PC-9 (cell line): ENCODE measurements around the gene TMEM147. TPM values are rescaled to one million over a fixed set of nuclear protein-coding genes. Genes with fewer than 3 reads are reported as not detected.

ENCODE experiments used
- BruUV-seq: library from RNA; stranded (reverse); fragments of 400-500 nt; replicated peaks from 2 replicates; lab custom pipeline; 2021; lab: Mats Ljungman, UMichigan
- CTCF ChIA-PET: fragments of 300-600 bp; sonication (Branson Sonifier 250); formaldehyde crosslinking; loops from one replicate; lab custom pipeline; 2022; ENCODE audit warnings: antibody characterized with exemption; lab: Charles Lee
- POLR2A ChIA-PET: fragments of 300-600 bp; sonication (Branson Sonifier 250); formaldehyde crosslinking; loops from one replicate; lab custom pipeline; 2022; ENCODE audit warnings: antibody characterized with exemption; ENCODE audit not compliant: unreplicated experiment; lab: Charles Lee
- DNase-seq, 2 experiments: peaks; one replicate each; pipeline versions ENCODE4 v3.0.0 to v3.0.0-alpha.2; 2015 to 2022; ENCODE audit warnings: mixed read lengths in 1 of 2
- H2AFZ ChIP-seq: fragments of 200-600 bp; sonication (generic); 2 replicates; pipeline ENCODE4 v1.8.1; 2017; ENCODE audit warnings: antibody characterized with exemption
- H3F3A ChIP-seq: fragments of 200-600 bp; sonication (generic); 2 replicates; pipeline ENCODE4 v1.8.1; 2017; ENCODE audit warnings: antibody characterized with exemption, mild to moderate bottlenecking, low read depth; ENCODE audit not compliant: insufficient read depth
- H3K27ac ChIP-seq: fragments of 200-600 bp; sonication (generic); 2 replicates; pipeline ENCODE4 v1.6.1; 2016; ENCODE audit warnings: mixed run types
- H3K27me3 ChIP-seq: fragments of 200-600 bp; sonication (generic); 2 replicates; pipeline ENCODE4 v1.6.1; 2016; ENCODE audit warnings: low read depth, mixed run types; ENCODE audit not compliant: insufficient read depth
- H3K36me3 ChIP-seq: fragments of 200-600 bp; sonication (generic); 2 replicates; pipeline ENCODE4 v1.6.1; 2016; ENCODE audit warnings: low read depth, mixed run types
- H3K4me1 ChIP-seq: fragments of 200-600 bp; sonication (generic); replicated peaks from 2 replicates; pipeline ENCODE4 v1.6.1; 2016; ENCODE audit warnings: mixed run types; ENCODE audit not compliant: insufficient read depth
- H3K4me2 ChIP-seq: fragments of 200-600 bp; sonication (generic); 2 replicates; pipeline ENCODE4 v1.6.1; 2017; ENCODE audit warnings: mixed run types
- H3K4me3 ChIP-seq: fragments of 200-600 bp; sonication (generic); 2 replicates; pipeline ENCODE4 v1.6.1; 2016; ENCODE audit warnings: mixed run types
- H3K79me2 ChIP-seq: fragments of 200-600 bp; sonication (generic); 2 replicates; pipeline ENCODE4 v1.6.1; 2017; ENCODE audit warnings: low read depth, mixed run types
- H3K9me2 ChIP-seq: fragments of 200-600 bp; sonication (generic); 2 replicates; pipeline ENCODE4 v1.8.1; 2017; ENCODE audit warnings: mild to moderate bottlenecking; ENCODE audit not compliant: insufficient read depth
- H3K9me3 ChIP-seq: fragments of 200-600 bp; sonication (generic); 2 replicates; pipeline ENCODE4 v1.8.1; 2016; ENCODE audit warnings: low read depth; ENCODE audit not compliant: insufficient read depth
- H4K20me1 ChIP-seq: fragments of 200-600 bp; sonication (generic); 2 replicates; pipeline ENCODE4 v1.8.1; 2017; ENCODE audit not compliant: insufficient read depth
- EZH2 ChIP-seq: fragments of 200-600 bp; sonication (generic); IDR thresholded peaks from 2 replicates; pipeline ENCODE4 v1.8.0; 2017; ENCODE audit warnings: antibody characterized with exemption, low read depth
- intact Hi-C: fragments of 100-400 bp; cut with micrococcal nuclease; formaldehyde crosslinking; loops from one replicate; pipeline ENCODE4 v1.10.0; 2022; ENCODE audit not compliant: unreplicated experiment
- total RNA-seq: library from RNA; stranded (reverse); gene quantifications from 2 replicates; pipeline ENCODE4 v1.2.3, GENCODE V29; 2021
- TF ChIP-seq, protein P1 (sequence below): fragments of 200-600 bp; sonication (generic); conservative IDR thresholded peaks from 2 replicates; pipeline ENCODE4 v1.6.1; 2017; ENCODE audit warnings: mixed run types, antibody characterized with exemption, mild to moderate bottlenecking, moderate library complexity

The TMEM147 gene
- total RNA-seq, 1 experiment from 2014 or later = 82.6 TPM

DNA sequence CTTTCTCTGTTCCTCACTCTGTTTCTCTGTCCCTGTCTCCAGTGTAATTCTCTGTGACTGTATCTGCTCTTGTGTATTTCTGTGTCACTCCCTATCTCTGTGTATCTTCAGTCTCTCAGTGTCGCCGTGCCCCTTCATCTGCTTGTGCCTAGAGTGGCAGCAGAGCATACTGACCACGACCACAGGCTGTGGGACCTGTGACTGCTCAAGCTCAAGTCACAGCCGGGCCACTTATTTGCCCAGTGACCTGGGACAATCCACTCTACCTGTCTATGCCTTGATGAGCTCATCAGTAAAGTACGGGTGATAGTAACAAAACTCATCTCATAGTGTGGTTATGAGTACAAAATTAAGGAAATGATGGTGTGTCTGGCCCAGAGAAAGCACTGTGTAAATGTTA, 8.7 kb downstream of the TMEM147 start:
- no peaks in the 10 kb centered on the region for H3K79me2 ChIP-seq
- no peaks in the 10 kb centered on the region; the same call in none of the 2 replicates for H3F3A ChIP-seq
- intact Hi-C loops = no loop called here
- H3K27ac ChIP-seq = no peak overlapping the region
- H3K9me2 ChIP-seq = no peaks in the 10 kb centered on the region
- no peaks in the 10 kb centered on the region for H4K20me1 ChIP-seq
- no peaks in the 10 kb centered on the region for H3K36me3 ChIP-seq
- no peak for DNase-seq
- POLR2A ChIA-PET = interaction anchor here (0.7 kb wide), 1 partner anchor 942 kb away, joined by 3 read pairs; no protein-coding TSS in a partner anchor
- CTCF ChIA-PET = interaction anchor here (0.6 kb wide), 1 partner anchor 28 kb away, joined by 9 read pairs; no protein-coding TSS in a partner anchor
- H3K27me3 ChIP-seq = peaks cover under 1% of the 10 kb centered on the region; the same call in 1 of the 2 replicates
- H2AFZ ChIP-seq = no peak overlapping the region
- no peak overlapping the region for H3K4me2 ChIP-seq
- H3K4me3 ChIP-seq = no peak overlapping the region
- H3K4me1 ChIP-seq = no peaks in the 10 kb centered on the region
- no peaks in the 10 kb centered on the region for H3K9me3 ChIP-seq
- BruUV-seq = no TSS peak
- no peak for TF ChIP-seq EZH2
- TF ChIP-seq, protein P1, sequence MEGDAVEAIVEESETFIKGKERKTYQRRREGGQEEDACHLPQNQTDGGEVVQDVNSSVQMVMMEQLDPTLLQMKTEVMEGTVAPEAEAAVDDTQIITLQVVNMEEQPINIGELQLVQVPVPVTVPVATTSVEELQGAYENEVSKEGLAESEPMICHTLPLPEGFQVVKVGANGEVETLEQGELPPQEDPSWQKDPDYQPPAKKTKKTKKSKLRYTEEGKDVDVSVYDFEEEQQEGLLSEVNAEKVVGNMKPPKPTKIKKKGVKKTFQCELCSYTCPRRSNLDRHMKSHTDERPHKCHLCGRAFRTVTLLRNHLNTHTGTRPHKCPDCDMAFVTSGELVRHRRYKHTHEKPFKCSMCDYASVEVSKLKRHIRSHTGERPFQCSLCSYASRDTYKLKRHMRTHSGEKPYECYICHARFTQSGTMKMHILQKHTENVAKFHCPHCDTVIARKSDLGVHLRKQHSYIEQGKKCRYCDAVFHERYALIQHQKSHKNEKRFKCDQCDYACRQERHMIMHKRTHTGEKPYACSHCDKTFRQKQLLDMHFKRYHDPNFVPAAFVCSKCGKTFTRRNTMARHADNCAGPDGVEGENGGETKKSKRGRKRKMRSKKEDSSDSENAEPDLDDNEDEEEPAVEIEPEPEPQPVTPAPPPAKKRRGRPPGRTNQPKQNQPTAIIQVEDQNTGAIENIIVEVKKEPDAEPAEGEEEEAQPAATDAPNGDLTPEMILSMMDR = no peak

DNA sequence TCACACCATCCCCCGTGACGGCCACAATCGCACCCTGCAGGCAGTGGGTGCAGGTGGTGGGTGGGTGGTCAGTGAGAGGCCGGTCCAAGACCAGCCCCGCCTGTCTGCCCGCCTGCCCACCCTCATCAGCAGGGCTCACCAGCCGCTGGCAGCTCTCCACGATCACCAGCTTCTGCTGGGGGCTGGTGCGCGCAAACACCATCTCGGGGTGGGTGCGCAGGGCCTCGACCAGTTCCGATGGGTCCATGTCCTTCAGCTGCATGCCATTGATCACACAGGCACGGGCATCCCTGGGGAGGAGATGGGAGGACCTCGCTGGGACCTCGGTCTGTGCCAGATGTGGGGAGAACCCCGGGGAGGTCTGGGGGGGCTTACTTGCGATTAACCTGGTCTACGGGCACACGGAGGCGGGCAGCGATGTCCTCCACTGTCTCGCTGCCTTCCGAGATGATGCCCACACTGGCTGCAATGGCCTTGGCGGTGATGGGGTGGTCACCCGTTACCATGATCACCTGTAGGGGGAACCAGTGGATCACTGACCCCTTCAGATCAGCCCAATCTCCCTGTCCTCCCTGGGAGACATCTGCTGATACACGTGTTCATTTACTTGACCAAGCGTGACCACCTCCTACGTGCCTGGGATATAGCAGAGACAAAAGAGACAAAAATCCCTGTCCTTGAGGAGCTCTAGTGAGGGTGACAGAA, 10.0 kb downstream of the TMEM147 start:
- Histone ChIP-seq H3K27me3 (peaks cover 9% of the 10 kb centered on the region), H3K4me2 (no peak overlapping the region), H3K4me3 (no peak overlapping the region), H4K20me1 (no peaks in the 10 kb centered on the region), H3K36me3 (no peaks in the 10 kb centered on the region), H3K79me2 (no peaks in the 10 kb centered on the region), H3K9me2 (no peaks in the 10 kb centered on the region), H2AFZ (no peak overlapping the region), H3K27ac (no peak overlapping the region), H3K4me1 (no peaks in the 10 kb centered on the region), H3F3A (no peaks in the 10 kb centered on the region; the same call in none of the 2 replicates), H3K9me3 (no peaks in the 10 kb centered on the region)
- intact Hi-C loops = loop anchor here (1.0 kb wide), 2 partner anchors 138 to 161 kb away; no protein-coding TSS in a partner anchor
- ChIA-PET CTCF (no interaction called here), POLR2A (no interaction called here)
- peak in 1 of 2 experiments; percentile 48 for DNase-seq
- BruUV-seq = no TSS peak
- no peak for TF ChIP-seq EZH2
- TF ChIP-seq, protein P1 = peak; percentile 63

DNA sequence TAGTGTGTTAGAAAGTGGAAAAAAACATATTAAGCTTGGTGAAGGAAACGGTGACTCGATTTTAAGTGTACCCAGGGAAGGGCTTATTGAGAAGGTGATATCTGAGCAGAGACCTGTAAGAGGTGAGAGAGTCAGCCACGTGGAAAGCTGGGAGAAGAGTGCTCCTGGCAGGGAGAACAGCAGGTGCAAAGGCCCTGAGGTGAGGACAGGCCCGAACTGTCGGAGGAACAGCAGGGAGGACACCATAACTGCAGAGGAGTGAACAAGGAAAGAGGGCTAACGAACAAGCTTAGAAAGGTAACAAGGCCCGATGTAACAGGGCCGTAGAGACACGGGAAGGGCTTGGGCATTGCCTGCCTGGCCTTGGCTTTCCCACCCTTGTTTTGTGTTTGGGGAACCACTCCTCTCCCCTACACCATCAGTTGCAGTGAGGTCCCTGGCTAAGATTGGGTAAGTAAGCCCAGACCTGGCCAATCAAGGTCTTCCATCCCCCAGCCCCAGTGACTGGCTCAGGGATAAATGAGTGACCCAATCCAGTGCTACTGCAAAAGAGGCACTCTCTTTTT, 10.7 kb downstream of the TMEM147 start:
- H3K27ac ChIP-seq = no peak overlapping the region
- H3K4me1 ChIP-seq = no peaks in the 10 kb centered on the region
- H3K9me2 ChIP-seq = no peaks in the 10 kb centered on the region
- H3K4me2 ChIP-seq = no peak overlapping the region
- CTCF ChIA-PET = no interaction called here
- H3K9me3 ChIP-seq = no peaks in the 10 kb centered on the region
- POLR2A ChIA-PET = interaction anchor here (0.6 kb wide), 1 partner anchor 197 kb away, joined by 4 read pairs; no protein-coding TSS in a partner anchor
- no peak for DNase-seq
- H3F3A ChIP-seq = no peaks in the 10 kb centered on the region; the same call in none of the 2 replicates
- H3K79me2 ChIP-seq = no peaks in the 10 kb centered on the region
- H3K36me3 ChIP-seq = no peaks in the 10 kb centered on the region
- intact Hi-C loops = no loop called here
- H2AFZ ChIP-seq = no peak overlapping the region
- H3K4me3 ChIP-seq = no peak overlapping the region
- no TSS peak for BruUV-seq
- TF ChIP-seq, protein P1 = no peak
- TF ChIP-seq EZH2 = no peak
- H4K20me1 ChIP-seq = no peaks in the 10 kb centered on the region
- peaks cover 12% of the 10 kb centered on the region for H3K27me3 ChIP-seq
